H4 (cell line): ENCODE measurements around the gene SEPTIN3. TPM values are rescaled to one million over a fixed set of nuclear protein-coding genes. Genes with fewer than 3 reads are reported as not detected.

Experiments used
- DNase-seq: peaks from one replicate; pipeline ENCODE4 v3.0.0-alpha.2; 2015; ENCODE audit warnings: low spot score
- total RNA-seq: library from RNA; depleted of rRNA; stranded (reverse); fragments of >200 nt; shearing (Covaris generic); gene quantifications from 2 replicates; pipeline ENCODE4 v1.2.3, GENCODE V29; 2014; rRNA removed

SEPTIN3 gene
- total RNA-seq, 1 experiment from 2014 or later: 4.5 TPM

- DNase-seq: no peak
These were observed 44.1 kb downstream of the SEPTIN3 start for GRCh38 chr22:42013385-42013784.

- DNase-seq: no peak
These were observed 46.9 kb downstream of the SEPTIN3 start for GRCh38 chr22:42016111-42016510.

- DNase-seq: no peak
These were observed 49.0 kb downstream of the SEPTIN3 start for GRCh38 chr22:42018224-42018623.

Other genes starting within 250 kb of the SEPTIN3 start
- 8.1 and 10.6 TPM in 2 replicates for gene CCDC134, start 168.8 kb upstream of the SEPTIN3 start, total RNA-seq
- 25.1 and 30.2 TPM in 2 replicates for gene SREBF2, start 136.3 kb upstream of the SEPTIN3 start, total RNA-seq
- not detected in 2 replicates for gene SHISA8, start 54.4 kb upstream of the SEPTIN3 start, total RNA-seq
- gene TNFRSF13C, start 42.6 kb upstream of the SEPTIN3 start, total RNA-seq: 0.10 TPM in 1 of 2 replicates, not detected in the other
- 52.7 and 62.4 TPM in 2 replicates for gene CENPM, start 22.3 kb upstream of the SEPTIN3 start, total RNA-seq
- gene WBP2NL, start 29.3 kb downstream of the SEPTIN3 start, total RNA-seq: not detected in 2 replicates
- 28.0 and 29.8 TPM in 2 replicates for gene NAGA, start 101.4 kb downstream of the SEPTIN3 start, total RNA-seq
- not detected in 2 replicates for gene PHETA2, start 104.8 kb downstream of the SEPTIN3 start, total RNA-seq
- 4.0 and 7.1 TPM in 2 replicates for gene SMDT1, start 110.3 kb downstream of the SEPTIN3 start, total RNA-seq
- 138 and 164 TPM in 2 replicates for gene NDUFA6, start 121.3 kb downstream of the SEPTIN3 start, total RNA-seq
- gene CYP2D6, start 161.4 kb downstream of the SEPTIN3 start, total RNA-seq: not detected in 2 replicates